HepG2 (cell line): ENCODE results near the gene PPP1R27. TPM values are rescaled to one million over a fixed set of nuclear protein-coding genes. Genes with fewer than 3 reads are reported as not detected.

Source experiments
- ARNT2 ChIP-seq: sonication (generic); formaldehyde crosslinking; IDR thresholded peaks from 2 replicates; pipeline ENCODE4 v1.8.0; 2022; ENCODE audit warnings: mild to moderate bottlenecking, low read depth, missing genetic modification reagents, moderate library complexity
- IRF1 ChIP-seq: sonication (generic); formaldehyde crosslinking; IDR thresholded peaks from 2 replicates; pipeline ENCODE4 v1.4.0; 2020; ENCODE audit warnings: low read depth, mild to moderate bottlenecking, missing genetic modification reagents
- KDM5A ChIP-seq: fragments of 200-600 bp; sonication (generic); IDR thresholded peaks from 2 replicates; pipeline ENCODE4 v1.7.0; 2018; ENCODE audit warnings: antibody characterized with exemption, mild to moderate bottlenecking, low read length, borderline replicate concordance
- SNAPC2 ChIP-seq: sonication (generic); formaldehyde crosslinking; IDR thresholded peaks from 2 replicates; pipeline ENCODE4 v1.8.1; 2022; ENCODE audit warnings: mild to moderate bottlenecking, missing genetic modification reagents
- SNAPC4 ChIP-seq: sonication (generic); formaldehyde crosslinking; IDR thresholded peaks from 2 replicates; pipeline ENCODE4 v1.4.0; 2020; ENCODE audit warnings: mild to moderate bottlenecking, missing genetic modification reagents
- SRY ChIP-seq: sonication (generic); formaldehyde crosslinking; IDR thresholded peaks from 2 replicates; pipeline ENCODE4 v1.8.0; 2022; ENCODE audit warnings: mild to moderate bottlenecking, missing genetic modification reagents
- TBP ChIP-seq: sonication (generic); formaldehyde crosslinking; IDR thresholded peaks from 2 replicates; pipeline ENCODE4 v1.5.0; 2020; ENCODE audit warnings: missing genetic modification reagents
- WIZ ChIP-seq: sonication (generic); formaldehyde crosslinking; IDR thresholded peaks from 2 replicates; pipeline ENCODE4 v1.5.1; 2020; ENCODE audit warnings: mild to moderate bottlenecking, missing genetic modification reagents
- ZBTB39 ChIP-seq: sonication (generic); formaldehyde crosslinking; IDR thresholded peaks from 2 replicates; pipeline ENCODE4 v1.5.0; 2020; ENCODE audit warnings: missing genetic modification reagents
- ZNF142 ChIP-seq: sonication (generic); formaldehyde crosslinking; IDR thresholded peaks from 2 replicates; pipeline ENCODE4 v1.4.0; 2020; ENCODE audit warnings: missing genetic modification reagents
- ZNF335 ChIP-seq: sonication (generic); formaldehyde crosslinking; IDR thresholded peaks from 2 replicates; pipeline ENCODE4 v1.4.0; 2020; ENCODE audit warnings: missing genetic modification reagents
- ZNF552 ChIP-seq: sonication (generic); formaldehyde crosslinking; IDR thresholded peaks from 2 replicates; pipeline ENCODE4 v1.9.0; 2022; ENCODE audit warnings: missing genetic modification reagents, mild to moderate bottlenecking, borderline replicate concordance
- ZNF616 ChIP-seq: sonication (generic); formaldehyde crosslinking; IDR thresholded peaks from 2 replicates; pipeline ENCODE4 v1.5.0; 2020; ENCODE audit warnings: low read depth, mild to moderate bottlenecking, missing genetic modification reagents
- ZNF839 ChIP-seq: sonication (generic); formaldehyde crosslinking; IDR thresholded peaks from 2 replicates; pipeline ENCODE4 v1.4.0; 2020; ENCODE audit warnings: missing genetic modification reagents, mild to moderate bottlenecking, borderline replicate concordance
- polyA plus RNA-seq, 8 experiments: library from polyadenylated mRNA; depleted of rRNA in 3 of 8; stranded (reverse) in 7 of 8; unstranded in 1 of 8; fragments of >200 nt; fragmentation: Illumina TruSeq in 4 of 8; extraction: Trizol in 4 of 8; gene quantifications; 2 replicates each; pipeline versions ENCODE4 v1.2.1 to v1.2.3, GENCODE V29; 2011 to 2016; ENCODE audit warnings: low read depth in 4 of 8, missing spikeins in 1 of 8, mixed read lengths in 1 of 8; ENCODE audit not compliant: insufficient read depth in 1 of 8
- total RNA-seq, 5 experiments: library from RNA; depleted of rRNA; stranded (reverse); fragments of >200 nt; fragmentation: Illumina TruSeq; extraction: Trizol; gene quantifications; 2 replicates each; pipeline ENCODE4 v1.2.3, GENCODE V29; 2016; ENCODE audit warnings: low read depth in 1 of 5

The PPP1R27 gene
- total and polyA plus RNA-seq, 2 of the 13 experiments (the other 11 are each of a cell fraction or from before 2014, with no cell fraction given), result 0.17 to 1.00 TPM

- TF ChIP-seq ZNF142, result 0 out of 2 replicates have a peak, but pooled peaks have one; percentile 30
- TF ChIP-seq ZNF839 (CRISPR knock-in tag), result peak; percentile 1; the same call in 1 of the 2 replicates
- 0 out of 2 replicates have a peak, but pooled peaks have one; percentile 9 for TF ChIP-seq ZNF552 (CRISPR knock-in tag)
- TF ChIP-seq TBP (CRISPR knock-in tag), result 0 out of 2 replicates have a peak, but pooled peaks have one; percentile 71
- TF ChIP-seq SNAPC2 (CRISPR knock-in tag), result no peak
- no peak for TF ChIP-seq WIZ
- TF ChIP-seq SRY, result peak; percentile 12; the same call in 1 of the 2 replicates
- no peak for TF ChIP-seq SNAPC4 (CRISPR knock-in tag)
- peak; percentile 97 for TF ChIP-seq ARNT2
- TF ChIP-seq ZNF335 (CRISPR knock-in tag), result no peak
- no peak for TF ChIP-seq ZBTB39 (CRISPR knock-in tag)
- peak; percentile 64; the same call in 1 of the 2 replicates for TF ChIP-seq ZNF616 (CRISPR knock-in tag)
- TF ChIP-seq IRF1 (CRISPR knock-in tag), result no peak
- no peak for TF ChIP-seq KDM5A
Measured at GRCh38 chr17:81859906-81860755, 25.3 kb upstream of the PPP1R27 start, which contains the start of gene P4HB (continued).
